Measurements from ENCODE around the gene FAM110A.
"Not testable (repeated sequence)": the region's sequence is repeated elsewhere in the genome, so short reads cannot be mapped to it uniquely, and the experiment has no call there.

The FAM110A gene

DNA sequence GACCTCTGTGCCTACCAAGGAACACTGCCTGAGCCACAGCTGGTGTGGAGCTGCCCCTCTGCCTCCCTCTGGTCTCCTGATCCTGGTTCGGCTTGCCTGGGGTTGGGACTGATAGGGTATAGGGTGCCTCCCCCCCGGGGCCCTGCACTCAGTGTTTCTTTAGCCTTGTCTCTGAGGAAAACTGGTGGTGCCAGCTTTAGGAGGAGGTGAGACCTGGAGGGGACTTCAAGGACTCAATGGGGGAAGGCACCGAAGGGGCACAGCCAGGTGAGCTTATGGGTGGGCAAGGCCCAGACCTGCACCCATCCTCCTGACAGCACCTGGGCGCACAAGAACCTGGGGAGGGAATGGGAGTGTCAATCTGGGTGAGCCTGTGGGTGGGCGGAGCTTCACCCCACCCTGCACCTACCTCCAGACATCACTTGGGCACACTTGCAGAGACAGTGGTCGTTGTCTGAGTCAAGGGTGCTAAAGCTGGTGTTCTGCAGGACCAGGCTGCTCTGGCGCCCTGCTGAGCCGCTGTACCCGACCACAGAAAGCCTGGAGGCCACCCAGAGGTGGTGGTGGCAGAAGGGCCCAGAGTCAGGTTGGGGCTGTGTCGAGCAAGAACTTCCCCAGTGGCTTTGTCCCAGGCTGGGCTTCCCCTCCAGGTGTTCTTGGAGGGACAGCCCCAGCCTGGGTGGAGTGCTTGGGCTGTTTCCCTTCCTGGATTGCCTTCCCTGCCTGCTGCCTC lies 40.5 kb downstream of the FAM110A start:
- DNase-seq (ENCODE audit: low read depth), result no peak

DNA sequence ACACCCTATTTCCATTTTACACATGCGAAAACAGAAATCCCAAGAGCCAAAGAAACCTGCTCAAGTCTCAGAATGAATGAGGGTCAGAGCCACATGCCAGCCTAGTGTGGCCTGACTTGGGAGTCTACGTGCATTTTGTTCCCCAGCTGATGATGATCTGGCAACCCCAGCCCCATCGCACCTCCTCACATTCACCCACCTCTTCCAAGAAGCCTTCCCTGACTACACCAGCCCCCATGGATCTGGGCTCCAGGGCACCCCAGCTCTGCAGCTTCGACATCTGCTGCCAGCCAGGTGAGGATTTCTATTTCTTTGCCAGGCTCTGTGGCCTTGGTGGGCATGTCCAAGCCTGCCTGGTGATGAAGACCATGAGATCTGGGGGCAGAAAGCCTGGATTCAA lies 41.6 kb downstream of the FAM110A start:
- no peak for DNase-seq (ENCODE audit: low read depth)

- DNase-seq (ENCODE audit: low read depth), result no peak
Measured at GRCh38 chr20:877814-878213, 44.3 kb downstream of the FAM110A start.

GRCh38 chr20:878511-879307 lies 45.2 kb downstream of the FAM110A start:
- DNase-seq (ENCODE audit: low read depth), result peak; percentile 41

DNA sequence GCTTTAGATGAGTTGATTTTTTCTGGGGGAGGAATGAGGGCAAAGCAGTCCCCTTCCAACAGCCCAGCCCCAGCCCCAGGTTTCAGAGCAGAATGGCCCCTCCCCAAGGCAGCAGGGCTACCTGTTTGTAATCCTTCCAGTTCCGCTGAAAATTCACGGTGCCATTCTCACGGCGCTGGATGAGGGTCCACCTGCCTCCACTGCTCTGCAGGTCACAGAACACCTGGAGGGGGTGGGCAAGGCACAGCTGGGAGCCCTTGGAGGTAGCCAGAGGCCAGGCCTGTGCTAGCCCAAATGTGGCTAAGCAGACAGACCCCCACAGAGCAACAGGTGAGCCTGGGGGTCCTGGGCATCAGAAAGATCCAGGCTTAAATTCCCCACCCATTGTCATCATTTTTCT lies 46.1 kb downstream of the FAM110A start:
- DNase-seq (ENCODE audit: low read depth), result no peak

- peak; percentile 64 for DNase-seq (ENCODE audit: low read depth)
Measured at GRCh38 chr20:881051-881782, 47.7 kb downstream of the FAM110A start.

DNA sequence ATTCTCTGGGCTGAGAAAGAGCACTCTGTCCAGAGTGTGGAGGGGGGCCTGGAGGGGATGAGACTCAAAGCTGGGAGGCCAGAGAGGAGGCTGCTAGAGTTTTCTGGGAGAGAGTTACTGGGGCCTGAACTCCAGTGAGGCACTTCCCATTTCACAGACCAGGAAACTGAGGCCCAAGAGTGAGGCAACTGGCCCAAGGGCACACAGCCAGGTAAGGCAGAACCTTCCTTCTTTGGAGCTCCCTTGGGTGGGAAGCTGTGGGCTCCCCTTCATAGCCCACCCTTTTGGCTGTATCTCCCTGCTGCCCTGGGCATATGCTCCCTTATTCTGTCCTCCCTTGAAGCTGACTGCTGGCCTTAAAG lies 48.2 kb downstream of the FAM110A start:
- no peak for DNase-seq (ENCODE audit: low read depth)

DNA sequence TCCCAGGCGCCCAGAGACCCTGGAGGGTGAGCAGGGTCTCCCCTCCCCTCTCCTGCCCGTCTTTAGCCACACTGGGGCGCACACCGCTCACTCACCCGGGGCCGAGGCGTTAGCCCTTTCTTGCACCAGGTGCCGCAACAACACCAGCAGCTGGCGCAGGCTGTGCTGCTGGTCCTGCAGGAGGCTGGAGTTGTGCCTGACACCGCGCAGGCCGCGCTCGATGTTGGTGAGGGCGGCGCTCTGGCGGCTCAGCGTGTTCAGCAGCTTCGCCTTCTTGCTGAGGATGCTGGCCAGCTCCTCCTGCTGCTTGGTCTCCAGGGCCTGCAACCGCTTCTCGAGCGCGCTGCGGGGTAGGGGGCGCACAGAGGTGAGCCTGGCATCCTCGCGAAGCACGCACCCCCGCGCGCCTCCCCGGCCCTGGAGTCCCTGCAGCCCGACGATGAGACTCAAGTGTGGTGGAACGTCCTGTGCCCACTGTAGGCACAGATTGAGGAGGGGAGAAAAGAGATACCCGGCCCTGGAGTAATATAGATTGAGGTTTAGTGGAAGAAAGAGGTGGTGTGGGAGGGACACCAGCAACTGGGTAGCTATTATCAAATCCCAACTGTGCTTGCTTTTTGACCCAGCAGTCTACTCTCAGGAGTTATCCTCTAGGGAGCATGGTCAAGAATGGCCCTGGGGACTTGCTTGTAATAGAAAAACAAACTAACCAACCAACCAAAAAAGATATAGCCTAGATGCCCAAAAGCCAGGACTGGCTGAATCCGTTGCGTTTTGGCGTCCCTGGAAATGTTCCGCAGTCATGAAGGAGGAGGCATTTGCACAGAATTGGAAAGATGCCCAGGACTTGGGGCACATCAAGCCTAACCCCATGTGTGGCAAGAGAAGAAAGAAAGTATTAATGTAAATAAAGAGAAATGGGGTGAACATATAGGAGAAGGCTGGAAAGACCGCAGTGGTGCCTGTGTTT lies 51.8 kb downstream of the FAM110A start:
- DNase-seq (ENCODE audit: low read depth), result peak; percentile 44

DNA sequence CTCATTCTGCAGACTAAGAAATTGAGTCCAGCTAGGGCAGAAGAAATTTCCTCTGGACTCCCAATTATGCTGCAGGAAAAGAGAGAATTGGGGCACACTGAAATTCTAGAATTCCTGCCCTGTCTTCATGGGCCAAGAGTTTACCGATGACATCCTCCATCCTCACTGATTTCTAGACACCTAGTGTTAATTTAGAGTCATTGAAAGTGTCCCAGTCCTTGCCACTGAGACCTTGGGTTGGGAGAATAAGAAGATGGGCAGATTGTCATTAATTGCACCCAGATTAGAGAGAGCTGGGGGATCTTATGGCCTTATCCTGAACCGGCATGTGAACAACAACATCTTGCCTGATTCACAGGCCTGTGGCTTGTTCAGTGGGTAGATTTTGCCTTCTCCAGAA lies 53.6 kb downstream of the FAM110A start:
- no peak for DNase-seq (ENCODE audit: low read depth)

- no peak for DNase-seq (ENCODE audit: low read depth)
Measured at GRCh38 chr20:888057-888456, 54.5 kb downstream of the FAM110A start.

DNA sequence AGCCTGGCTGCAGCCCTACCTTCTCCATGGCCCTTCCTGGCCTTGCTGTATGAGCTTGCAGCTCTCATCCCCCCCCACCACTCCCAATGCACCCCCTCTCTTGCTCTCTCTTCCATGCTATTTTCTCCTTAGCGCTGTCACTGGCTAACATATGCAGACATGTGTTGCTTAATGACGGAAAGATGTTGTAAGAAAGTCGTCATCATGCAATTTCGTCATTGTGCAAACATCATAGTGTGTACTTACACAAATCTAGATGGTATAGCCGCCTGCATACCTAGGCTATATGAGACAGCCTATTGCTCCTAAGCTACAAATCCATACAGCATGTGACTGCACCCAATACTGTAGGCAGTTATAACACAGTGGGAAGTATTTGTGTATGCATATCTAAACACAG lies 55.6 kb downstream of the FAM110A start:
- no peak for DNase-seq (ENCODE audit: low read depth)

- no peak for DNase-seq (ENCODE audit: low read depth)
Measured at GRCh38 chr20:889932-890463, 56.5 kb downstream of the FAM110A start.

GRCh38 chr20:890666-891057 lies 57.1 kb downstream of the FAM110A start:
- DNase-seq (ENCODE audit: low read depth), result no peak

DNA sequence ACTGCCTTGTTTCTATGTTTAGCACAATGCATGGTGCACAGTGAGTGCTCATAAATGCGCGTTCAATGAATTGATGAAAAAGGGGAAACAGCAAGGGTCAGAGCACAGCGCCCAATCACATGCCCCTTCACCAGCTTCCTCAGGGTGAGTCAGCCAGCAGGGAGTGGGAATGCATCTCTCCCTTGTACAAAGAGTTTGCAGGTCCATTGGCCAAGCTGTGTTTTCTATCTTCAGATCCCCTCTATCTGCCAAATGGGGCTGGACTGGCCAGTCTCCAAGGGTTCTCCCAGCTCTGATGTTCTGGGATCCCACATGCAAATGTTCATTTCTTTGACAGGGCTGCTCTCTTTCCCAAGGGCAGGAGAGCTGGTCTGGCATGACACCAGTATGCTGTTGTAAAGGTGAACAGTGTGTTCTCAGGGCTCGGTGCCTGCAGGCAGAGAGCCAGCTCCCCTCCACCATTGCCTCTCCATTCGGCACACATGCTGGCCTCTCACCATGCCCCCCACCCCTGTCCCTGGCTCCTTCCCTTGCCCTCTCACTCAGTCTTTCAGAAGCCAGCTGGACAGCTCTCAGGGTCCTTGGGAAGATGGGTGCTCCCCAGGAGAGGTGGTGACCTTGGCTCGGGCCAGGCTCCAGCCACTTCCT lies 57.7 kb downstream of the FAM110A start:
- no peak for DNase-seq (ENCODE audit: low read depth)

DNA sequence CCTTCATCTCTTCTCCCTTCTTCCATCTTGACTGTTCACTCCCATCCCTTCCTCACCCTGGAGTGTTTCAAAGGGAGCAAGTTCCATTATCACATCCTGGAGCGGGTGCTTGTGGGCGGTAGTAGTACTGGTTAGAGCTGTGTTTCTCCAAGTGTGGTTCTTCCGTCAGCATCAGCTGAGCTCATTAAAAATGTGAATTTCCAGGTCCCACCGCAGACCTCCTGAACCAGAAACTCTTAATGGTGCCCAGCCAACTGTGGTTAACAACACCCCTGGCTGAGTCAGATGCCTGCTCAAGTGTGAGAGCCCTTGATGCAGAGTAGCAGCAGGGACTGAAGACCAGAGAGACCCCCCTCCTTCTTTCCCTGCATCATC lies 58.2 kb downstream of the FAM110A start:
- no peak for DNase-seq (ENCODE audit: low read depth)

GRCh38 chr20:892371-892770 lies 58.9 kb downstream of the FAM110A start:
- not testable (repeated sequence) for DNase-seq (ENCODE audit: low read depth)
